ENCODE measurements around the gene ZNF675.
"Not testable (repeated sequence)": the region's sequence is repeated elsewhere in the genome, so short reads cannot be mapped to it uniquely, and the experiment has no call there.

ZNF675 gene

DNA sequence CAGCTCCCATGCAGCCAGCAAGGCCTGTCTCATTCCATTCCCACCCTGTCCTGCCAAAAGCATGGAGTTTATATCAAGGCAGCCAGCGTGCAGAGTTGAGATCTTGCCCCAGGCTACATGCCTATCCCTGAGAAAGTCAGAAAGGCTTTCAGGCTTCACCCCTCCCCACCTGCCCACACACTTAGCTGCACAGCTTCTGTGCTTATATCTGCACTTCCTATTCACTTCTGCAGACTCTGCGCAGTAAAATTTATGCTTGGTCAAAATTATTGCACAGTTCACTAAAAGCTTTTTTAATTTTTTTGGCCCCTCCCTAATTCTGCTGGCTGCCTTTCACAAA, 12.5 kb upstream of the ZNF675 start:
- H3K36me3 ChIP-seq (ENCODE audit: control insufficient read depth in 4 of 4, insufficient read depth in 4 of 4, low read length in 3 of 4): no peaks in the 10 kb centered on the region
- H3K27me3 ChIP-seq (replicated peaks in 2 of 5; ENCODE audit: control insufficient read depth in 4 of 5, insufficient read depth in 5 of 5, low read length in 4 of 5): no peaks in the 10 kb centered on the region
- H3K27ac ChIP-seq (ENCODE audit: insufficient read depth in 1 of 2, low read depth in 1 of 2, low read length in 2 of 2, poor library complexity in 1 of 2, severe bottlenecking in 2 of 2): no peak overlapping the region
- DNase-seq: no peak
- H3K4me3 ChIP-seq (ENCODE audit: control insufficient read depth in 1 of 7, extremely low read depth in 1 of 7, insufficient read depth in 4 of 7, low read depth in 2 of 7, low read length in 6 of 7): no peak overlapping the region
- peaks cover 3 to 12% (median 6%) of the 10 kb centered on the region in 5 experiments for H3K9me3 ChIP-seq (ENCODE audit: control extremely low read depth in 1 of 5, control insufficient read depth in 4 of 5, insufficient read depth in 2 of 5, low read depth in 1 of 5, low read length in 4 of 5)
- no peaks in the 10 kb centered on the region for H3K4me1 ChIP-seq (ENCODE audit: control extremely low read depth in 1 of 4, control insufficient read depth in 4 of 4, insufficient read depth in 4 of 4, low read length in 3 of 4)
- ChIA-PET CTCF (no interaction called here), POLR2A (no interaction called here)
- WGBS (ENCODE audit: insufficient coverage): 79% methylated on average over 2 of the region's 2 CpGs

- no peak overlapping the region for H3K27ac ChIP-seq (ENCODE audit: insufficient read depth in 1 of 2, low read depth in 1 of 2, low read length in 2 of 2, poor library complexity in 1 of 2, severe bottlenecking in 2 of 2)
- POLR2A ChIA-PET: no interaction called here
- no peak overlapping the region for H3K4me3 ChIP-seq (ENCODE audit: control insufficient read depth in 1 of 7, extremely low read depth in 1 of 7, insufficient read depth in 4 of 7, low read depth in 2 of 7, low read length in 6 of 7)
Observed at GRCh38 chr19:23698711-23699520, 11.9 kb upstream of the ZNF675 start.

GRCh38 chr19:23692937-23693336, 5.9 kb upstream of the ZNF675 start:
- POLR2A ChIA-PET; H3K9me3 ChIP-seq (ENCODE audit: control extremely low read depth in 1 of 5, control insufficient read depth in 4 of 5, insufficient read depth in 2 of 5, low read depth in 1 of 5, low read length in 4 of 5); H3K4me3 ChIP-seq (ENCODE audit: control insufficient read depth in 1 of 7, extremely low read depth in 1 of 7, insufficient read depth in 4 of 7, low read depth in 2 of 7, low read length in 6 of 7); H3K36me3 ChIP-seq (ENCODE audit: control insufficient read depth in 4 of 4, insufficient read depth in 4 of 4, low read length in 3 of 4); H3K27ac ChIP-seq (ENCODE audit: insufficient read depth in 1 of 2, low read depth in 1 of 2, low read length in 2 of 2, poor library complexity in 1 of 2, severe bottlenecking in 2 of 2); DNase-seq; CTCF ChIA-PET; H3K27me3 ChIP-seq (replicated peaks in 2 of 5; ENCODE audit: control insufficient read depth in 4 of 5, insufficient read depth in 5 of 5, low read length in 4 of 5); H3K4me1 ChIP-seq (ENCODE audit: control extremely low read depth in 1 of 4, control insufficient read depth in 4 of 4, insufficient read depth in 4 of 4, low read length in 3 of 4): not testable (repeated sequence)
- 93% methylated on average over 5 of the region's 9 CpGs for WGBS (ENCODE audit: insufficient coverage)

More at GRCh38 chr19:23698711-23699520, 11.9 kb upstream of the ZNF675 start:
- no peak for DNase-seq
- CTCF ChIA-PET: no interaction called here
- no peaks in the 10 kb centered on the region for H3K4me1 ChIP-seq (ENCODE audit: control extremely low read depth in 1 of 4, control insufficient read depth in 4 of 4, insufficient read depth in 4 of 4, low read length in 3 of 4)
- peaks cover 3 to 10% (median 6%) of the 10 kb centered on the region in 5 experiments for H3K9me3 ChIP-seq (ENCODE audit: control extremely low read depth in 1 of 5, control insufficient read depth in 4 of 5, insufficient read depth in 2 of 5, low read depth in 1 of 5, low read length in 4 of 5)
- no peaks in the 10 kb centered on the region for H3K27me3 ChIP-seq (replicated peaks in 2 of 5; ENCODE audit: control insufficient read depth in 4 of 5, insufficient read depth in 5 of 5, low read length in 4 of 5)
- H3K36me3 ChIP-seq (ENCODE audit: control insufficient read depth in 4 of 4, insufficient read depth in 4 of 4, low read length in 3 of 4): no peaks in the 10 kb centered on the region
- 89% methylated on average over 4 of the region's 6 CpGs for WGBS (ENCODE audit: insufficient coverage)

GRCh38 chr19:23673132-23673531, 13.9 kb downstream of the ZNF675 start:
- H3K4me3 ChIP-seq (ENCODE audit: control insufficient read depth in 1 of 7, extremely low read depth in 1 of 7, insufficient read depth in 4 of 7, low read depth in 2 of 7, low read length in 6 of 7): peak overlapping the region in 1 of 7 experiments; percentile 37
- POLR2A ChIA-PET: no interaction called here
- H3K36me3 ChIP-seq (ENCODE audit: control insufficient read depth in 4 of 4, insufficient read depth in 4 of 4, low read length in 3 of 4): peaks cover 14 to 46% (median 30%) of the 10 kb centered on the region in 4 experiments
- H3K27ac ChIP-seq (ENCODE audit: insufficient read depth in 1 of 2, low read depth in 1 of 2, low read length in 2 of 2, poor library complexity in 1 of 2, severe bottlenecking in 2 of 2): no peak overlapping the region
- DNase-seq: no peak
- no peaks in the 10 kb centered on the region for H3K27me3 ChIP-seq (replicated peaks in 2 of 5; ENCODE audit: control insufficient read depth in 4 of 5, insufficient read depth in 5 of 5, low read length in 4 of 5)
- H3K4me1 ChIP-seq (ENCODE audit: control extremely low read depth in 1 of 4, control insufficient read depth in 4 of 4, insufficient read depth in 4 of 4, low read length in 3 of 4): no peaks in the 10 kb centered on the region
- peaks cover 5 to 70% (median 47%) of the 10 kb centered on the region in 5 experiments for H3K9me3 ChIP-seq (ENCODE audit: control extremely low read depth in 1 of 5, control insufficient read depth in 4 of 5, insufficient read depth in 2 of 5, low read depth in 1 of 5, low read length in 4 of 5)
- CTCF ChIA-PET: no interaction called here
- WGBS (ENCODE audit: insufficient coverage): 86% methylated on average over 1 of the region's 2 CpGs

DNA sequence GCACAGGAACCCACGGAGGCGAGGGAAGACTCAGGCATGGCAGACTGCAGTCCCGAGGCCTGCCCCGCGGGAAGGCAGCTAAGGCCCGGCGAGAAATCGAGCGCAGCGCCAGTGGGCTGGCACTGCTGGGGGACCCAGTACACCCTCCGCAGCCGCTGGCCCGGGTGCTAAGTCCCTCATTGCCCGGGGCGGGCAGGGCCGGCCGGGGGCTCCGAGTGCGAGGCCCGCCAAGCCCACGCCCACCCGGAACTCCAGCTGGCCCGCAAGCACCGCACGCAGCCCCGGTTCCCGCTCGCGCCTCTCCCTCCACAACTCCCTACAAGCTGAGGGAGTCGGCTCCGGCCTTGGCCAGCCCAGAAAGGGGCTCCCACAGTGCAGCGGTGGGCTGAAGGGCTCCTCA, 18.4 kb downstream of the ZNF675 start:
- H3K4me1 ChIP-seq (ENCODE audit: control extremely low read depth in 1 of 4, control insufficient read depth in 4 of 4, insufficient read depth in 4 of 4, low read length in 3 of 4); H3K27ac ChIP-seq (ENCODE audit: insufficient read depth in 1 of 2, low read depth in 1 of 2, low read length in 2 of 2, poor library complexity in 1 of 2, severe bottlenecking in 2 of 2); POLR2A ChIA-PET; H3K4me3 ChIP-seq (ENCODE audit: control insufficient read depth in 1 of 7, extremely low read depth in 1 of 7, insufficient read depth in 4 of 7, low read depth in 2 of 7, low read length in 6 of 7); DNase-seq; H3K27me3 ChIP-seq (replicated peaks in 2 of 5; ENCODE audit: control insufficient read depth in 4 of 5, insufficient read depth in 5 of 5, low read length in 4 of 5); CTCF ChIA-PET: not testable (repeated sequence)
- Histone ChIP-seq H3K36me3 (ENCODE audit: control insufficient read depth in 4 of 4, insufficient read depth in 4 of 4, low read length in 3 of 4) (peaks cover 18 to 79% (median 47%) of the 10 kb centered on the region in 4 experiments), H3K9me3 (ENCODE audit: control extremely low read depth in 1 of 5, control insufficient read depth in 4 of 5, insufficient read depth in 2 of 5, low read depth in 1 of 5, low read length in 4 of 5) (peaks cover 6 to 79% (median 62%) of the 10 kb centered on the region in 5 experiments)
- 86% methylated on average over 10 of the region's 32 CpGs for WGBS (ENCODE audit: insufficient coverage)

- ChIA-PET CTCF (no interaction called here), POLR2A (no interaction called here)
- Histone ChIP-seq H3K27me3 (replicated peaks in 2 of 5; ENCODE audit: control insufficient read depth in 4 of 5, insufficient read depth in 5 of 5, low read length in 4 of 5) (no peaks in the 10 kb centered on the region), H3K36me3 (ENCODE audit: control insufficient read depth in 4 of 4, insufficient read depth in 4 of 4, low read length in 3 of 4) (peaks cover 21 to 85% (median 50%) of the 10 kb centered on the region in 4 experiments), H3K9me3 (ENCODE audit: control extremely low read depth in 1 of 5, control insufficient read depth in 4 of 5, insufficient read depth in 2 of 5, low read depth in 1 of 5, low read length in 4 of 5) (peaks cover 2 to 76% (median 53%) of the 10 kb centered on the region in 5 experiments), H3K4me1 (ENCODE audit: control extremely low read depth in 1 of 4, control insufficient read depth in 4 of 4, insufficient read depth in 4 of 4, low read length in 3 of 4) (no peaks in the 10 kb centered on the region), H3K4me3 (ENCODE audit: control insufficient read depth in 1 of 7, extremely low read depth in 1 of 7, insufficient read depth in 4 of 7, low read depth in 2 of 7, low read length in 6 of 7) (no peak overlapping the region), H3K27ac (ENCODE audit: insufficient read depth in 1 of 2, low read depth in 1 of 2, low read length in 2 of 2, poor library complexity in 1 of 2, severe bottlenecking in 2 of 2) (no peak overlapping the region)
- WGBS (ENCODE audit: insufficient coverage): 94% methylated on average over 2 of the region's 3 CpGs
- no peak for DNase-seq
Observed at GRCh38 chr19:23665651-23666410, 21.2 kb downstream of the ZNF675 start.

DNA sequence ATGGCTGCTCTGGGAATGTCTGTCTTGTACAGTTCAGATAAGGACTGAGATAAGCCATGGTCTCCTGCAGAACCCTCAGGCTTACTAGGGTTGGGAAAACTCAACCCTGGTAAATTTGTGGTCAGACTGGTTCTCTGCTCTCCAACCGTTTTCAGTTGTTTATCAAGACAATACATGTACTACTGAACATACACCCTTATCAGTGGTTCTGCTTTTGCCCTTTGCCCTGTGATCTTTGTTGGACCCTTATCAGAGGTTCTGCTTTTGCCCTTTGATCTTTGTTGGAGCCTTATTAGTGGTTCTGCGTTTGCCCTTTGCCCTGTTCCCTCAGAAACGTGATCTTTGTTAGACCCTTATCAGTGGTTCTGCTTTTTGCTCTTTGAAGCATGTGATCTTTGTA, 37.2 kb downstream of the ZNF675 start:
- H3K27ac ChIP-seq (ENCODE audit: insufficient read depth in 1 of 2, low read depth in 1 of 2, low read length in 2 of 2, poor library complexity in 1 of 2, severe bottlenecking in 2 of 2); H3K27me3 ChIP-seq (replicated peaks in 2 of 5; ENCODE audit: control insufficient read depth in 4 of 5, insufficient read depth in 5 of 5, low read length in 4 of 5); H3K4me3 ChIP-seq (ENCODE audit: control insufficient read depth in 1 of 7, extremely low read depth in 1 of 7, insufficient read depth in 4 of 7, low read depth in 2 of 7, low read length in 6 of 7); POLR2A ChIA-PET; H3K4me1 ChIP-seq (ENCODE audit: control extremely low read depth in 1 of 4, control insufficient read depth in 4 of 4, insufficient read depth in 4 of 4, low read length in 3 of 4); CTCF ChIA-PET: not testable (repeated sequence)
- Histone ChIP-seq H3K9me3 (ENCODE audit: control extremely low read depth in 1 of 5, control insufficient read depth in 4 of 5, insufficient read depth in 2 of 5, low read depth in 1 of 5, low read length in 4 of 5) (peaks cover 10 to 39% (median 29%) of the 10 kb centered on the region in 5 experiments), H3K36me3 (ENCODE audit: control insufficient read depth in 4 of 4, insufficient read depth in 4 of 4, low read length in 3 of 4) (peaks cover 11 to 27% (median 18%) of the 10 kb centered on the region in 4 experiments)
- WGBS (ENCODE audit: insufficient coverage): 92% methylated on average over 3 of the region's 3 CpGs
- DNase-seq: peak in 1 of 3 donors; percentile 4

Data from common myeloid progenitor, CD34-positive (primary cell).